GM12892 (cell line): ENCODE results near the gene SMC4. TPM values are rescaled to one million over a fixed set of nuclear protein-coding genes. Genes with fewer than 3 reads are reported as not detected.
A peak's percentile ranks its signal among the peaks of the same experiment; 100 is the strongest.
"Not testable (repeated sequence)": the region's sequence is repeated elsewhere in the genome, so short reads cannot be mapped to it uniquely, and the experiment has no call there.

Experiments
- DNase-seq: peaks from one replicate; pipeline ENCODE4 v3.0.0; 2011; ENCODE audit not compliant: insufficient read length
- FAIRE-seq: peaks from 2 replicates; lab custom pipeline; 2011; peaks lifted over from hg19 to GRCh38; lab: Jason Lieb, UNC
- POLR2A ChIP-seq: IDR thresholded peaks from 2 replicates; pipeline ENCODE4 v1.6.1; 2011; ENCODE audit warnings: low read depth, low read length, control low read depth
- POLR2AphosphoS5 ChIP-seq: IDR thresholded peaks from 2 replicates; pipeline ENCODE4 v1.6.1; 2011; ENCODE audit warnings: low read depth, low read length, control low read depth
- TAF1 ChIP-seq: IDR thresholded peaks from 2 replicates; pipeline ENCODE4 v1.6.1; 2011; ENCODE audit warnings: low read depth, mild to moderate bottlenecking, control low read depth, low read length, borderline replicate concordance
- polyA plus RNA-seq: library from polyadenylated mRNA; unstranded; fragments of >200 nt; gene quantifications from one replicate; pipeline ENCODE4 v1.2.1, GENCODE V29; 2012; ENCODE audit warnings: missing spikeins, inconsistent platforms; ENCODE audit not compliant: missing spikeins

SMC4 gene
- 115 TPM for polyA plus RNA-seq

DNA sequence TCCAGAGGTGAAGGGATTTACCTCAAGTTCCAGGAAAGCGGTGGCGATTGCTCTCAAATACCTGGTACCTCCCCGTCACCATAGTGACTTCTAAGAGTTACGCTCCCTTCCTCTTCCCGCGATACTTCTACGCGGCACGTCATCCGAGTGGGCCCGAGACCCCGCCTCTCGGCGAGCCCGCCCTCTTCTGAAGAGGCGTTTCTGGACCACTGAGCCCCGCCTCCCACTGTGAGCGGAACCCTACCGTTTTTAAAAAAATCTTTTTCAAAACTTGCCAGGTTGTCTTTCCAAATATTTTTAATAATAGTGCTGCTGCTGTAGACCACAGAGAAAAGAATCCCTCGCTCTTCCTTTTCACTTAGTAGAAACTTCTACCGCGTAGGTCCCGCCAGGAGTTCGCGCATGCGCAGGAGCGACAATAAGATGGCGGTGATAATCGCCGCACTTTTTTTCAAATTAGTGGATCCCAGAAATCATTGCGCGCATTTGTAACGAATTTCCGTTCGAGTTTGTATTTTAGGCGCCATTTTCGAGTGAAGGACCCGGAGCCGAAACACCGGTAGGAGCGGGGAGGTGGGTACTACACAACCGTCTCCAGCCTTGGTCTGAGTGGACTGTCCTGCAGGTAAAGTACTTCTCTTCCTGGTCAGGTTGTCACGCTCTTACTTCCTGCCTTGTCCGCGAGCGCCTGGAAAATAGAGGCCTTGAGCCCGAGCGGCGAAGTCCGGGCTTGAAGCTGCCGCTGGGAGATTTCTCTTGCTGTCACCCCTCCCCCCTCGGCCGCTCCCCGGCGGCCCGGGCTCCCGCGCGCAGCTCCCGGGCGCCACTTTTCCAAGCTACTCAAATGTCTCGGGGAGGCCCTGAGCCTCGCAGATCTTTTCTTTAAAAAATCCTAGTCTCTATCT is at the start of gene SMC4, which contains the start of gene IFT80:
Gene SMC4 (plus strand): TSS at position 526 of the 905 bp plus-strand sequence. CDS start 1,177 bp downstream, outside the sequence.
Gene IFT80 (minus strand): TSS at position 101 of the 905 bp plus-strand sequence. CDS start 14,625 bp downstream, outside the sequence.
- FAIRE-seq: peak; percentile 95
- peak; percentile 83 for TF ChIP-seq POLR2AphosphoS5
- TF ChIP-seq TAF1: peak; percentile 36; the same call in 1 of the 2 replicates
- TF ChIP-seq POLR2A: peak; percentile 86
- peak; percentile 62 for DNase-seq

DNA sequence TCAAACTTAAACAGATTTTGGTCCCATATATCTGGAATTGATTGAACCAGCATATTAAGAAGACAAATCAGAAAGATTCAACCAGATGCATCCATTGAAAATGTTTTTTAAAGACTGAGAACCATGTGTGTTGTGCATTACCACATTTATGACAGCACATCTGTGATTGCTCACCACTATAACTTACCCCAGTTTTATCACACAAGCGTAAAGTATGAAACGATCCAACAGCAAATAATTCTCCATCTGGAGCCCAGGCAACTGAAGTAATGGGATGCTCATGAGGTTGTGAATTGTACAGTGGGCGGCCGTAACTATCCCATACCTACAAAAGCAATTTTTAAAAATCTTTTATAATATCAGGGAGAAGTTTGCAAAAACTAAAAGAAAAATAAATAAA is 43.6 kb upstream of the SMC4 start:
- TF ChIP-seq POLR2A: no peak
- no peak for TF ChIP-seq POLR2AphosphoS5
- no peak for TF ChIP-seq TAF1
- FAIRE-seq (no peak), DNase-seq (no peak)

DNA sequence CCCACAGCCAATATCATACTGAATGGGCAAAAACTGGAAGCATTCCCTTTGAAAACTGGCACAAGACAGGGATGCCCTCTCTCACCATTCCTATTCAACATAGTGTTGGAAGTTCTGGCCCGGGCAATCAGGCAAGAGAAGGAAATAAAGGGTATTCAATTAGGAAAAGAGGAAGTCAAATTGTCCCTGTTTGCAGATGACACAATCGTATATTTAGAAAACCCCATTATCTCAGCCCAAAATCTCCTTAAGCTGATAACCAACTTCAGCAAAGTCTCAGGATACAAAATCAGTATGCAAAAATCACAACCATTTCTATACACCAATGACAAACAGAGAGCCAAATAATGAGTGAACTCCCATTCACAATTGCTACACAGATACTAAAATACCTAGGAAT is 36.6 kb upstream of the SMC4 start:
- not testable (repeated sequence) for FAIRE-seq, DNase-seq

DNA sequence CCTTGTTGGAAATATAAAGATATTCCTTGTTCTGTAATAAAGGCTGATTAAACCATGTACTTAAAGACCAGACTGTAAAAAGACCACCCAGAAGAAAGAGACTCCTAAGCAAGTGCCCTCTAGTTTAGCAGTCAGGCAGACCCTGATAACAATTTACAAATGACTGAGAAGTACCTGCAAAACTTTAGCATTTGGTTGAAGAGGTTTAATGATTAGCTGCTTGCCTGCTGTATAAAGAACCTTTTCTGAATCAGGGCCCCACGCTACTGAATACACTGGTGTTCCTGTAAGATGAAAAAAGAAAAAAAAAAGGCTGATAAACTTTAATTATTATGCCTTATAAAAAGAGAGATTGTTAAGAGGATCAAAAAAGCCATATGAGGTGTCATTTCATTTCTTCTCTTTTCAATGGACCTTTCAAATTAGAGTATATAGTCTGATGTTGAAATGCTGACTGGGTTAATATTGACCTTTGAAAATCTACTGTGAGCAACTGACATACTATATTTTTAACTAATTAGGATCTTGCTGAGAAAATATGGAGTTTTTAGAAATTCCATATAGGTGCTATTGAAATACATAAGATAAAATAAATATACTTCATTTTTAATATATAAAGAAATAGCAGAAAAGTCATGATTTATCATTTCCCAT is 33.5 kb upstream of the SMC4 start:
- FAIRE-seq: no peak
- DNase-seq: no peak
- TF ChIP-seq POLR2A: no peak
- no peak for TF ChIP-seq TAF1
- no peak for TF ChIP-seq POLR2AphosphoS5

DNA sequence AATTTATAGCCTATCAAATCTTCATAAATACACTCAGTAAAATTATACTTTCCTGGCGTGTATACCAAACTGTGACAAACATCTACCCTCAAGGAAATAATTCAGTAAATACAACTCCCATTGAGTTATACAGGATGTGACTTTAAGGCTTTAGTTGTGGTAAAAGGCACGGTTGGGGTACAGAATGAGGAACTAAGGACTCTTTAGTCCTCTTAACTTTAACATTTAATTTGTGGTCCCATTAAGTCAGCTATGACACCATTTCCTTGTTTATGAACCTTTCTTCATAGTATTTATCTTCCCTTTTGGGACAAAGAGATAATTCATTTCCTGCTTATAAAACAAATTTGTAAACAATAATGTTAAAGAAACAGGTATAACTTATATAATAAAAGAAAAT is 30.6 kb upstream of the SMC4 start:
- FAIRE-seq: no peak
- no peak for DNase-seq

DNA sequence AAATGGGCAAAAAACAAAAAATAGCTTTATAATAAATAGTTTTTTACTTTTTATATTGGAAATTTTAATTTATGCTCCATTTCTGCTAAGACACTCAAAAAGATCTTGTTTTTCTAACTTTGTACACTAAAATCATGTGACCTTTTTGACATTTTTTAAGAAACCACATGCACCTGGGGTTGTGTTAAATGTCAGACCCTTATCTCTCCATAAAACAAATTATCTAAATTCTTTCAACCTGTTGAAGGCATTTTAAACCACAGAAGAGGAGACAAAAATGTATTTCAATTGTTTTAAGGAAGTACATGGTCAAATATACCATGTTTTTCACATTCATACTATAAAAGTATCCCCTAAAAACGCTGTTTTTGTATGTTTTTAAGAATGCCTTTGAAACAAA is 29.7 kb upstream of the SMC4 start:
- FAIRE-seq (no peak), DNase-seq (no peak)
- TF ChIP-seq POLR2AphosphoS5 (no peak), POLR2A (no peak)

More for the DNA sequence above, 30.6 kb upstream of the SMC4 start:
- TF ChIP-seq POLR2A (no peak), TAF1 (no peak), POLR2AphosphoS5 (no peak)

DNA sequence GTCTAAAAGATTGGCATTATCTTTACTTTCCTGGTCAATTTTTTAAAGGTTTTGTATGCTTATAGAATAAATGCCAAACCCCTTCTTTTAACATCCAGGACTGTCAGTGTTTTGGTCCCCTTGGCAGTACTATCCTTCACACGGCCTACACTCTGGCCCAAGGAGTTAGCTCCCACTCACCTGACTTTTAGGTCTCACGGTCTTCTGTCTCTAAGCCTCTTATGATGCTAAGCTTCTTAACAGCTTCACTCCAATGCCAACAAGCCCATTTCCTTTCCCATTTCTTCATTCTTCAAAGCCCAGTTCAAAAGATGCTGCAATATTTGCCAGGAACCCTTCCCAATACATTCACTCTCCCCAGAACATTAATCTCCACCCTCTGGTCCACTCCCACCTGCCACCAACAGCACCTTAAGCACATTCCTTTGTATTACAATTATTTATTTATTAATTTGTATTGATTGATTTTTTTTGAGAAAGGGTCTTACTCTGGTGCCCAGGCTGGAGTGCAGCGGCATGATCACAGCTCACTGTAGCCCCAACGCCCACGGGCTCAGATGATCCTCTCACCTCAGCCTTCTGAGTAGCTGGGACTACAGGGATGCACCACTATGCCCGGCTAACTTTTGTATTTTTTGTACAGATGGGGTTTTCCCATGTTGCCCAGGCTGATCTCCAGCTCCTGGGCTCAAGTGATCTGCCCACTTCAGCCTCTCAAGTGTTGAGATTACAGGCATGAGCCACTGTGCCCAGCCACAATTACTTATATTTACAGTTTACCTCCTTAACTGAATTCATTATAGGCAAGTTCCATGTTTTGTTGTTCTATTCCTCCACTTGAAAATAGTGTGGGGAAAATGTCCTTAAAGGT is 28.2 kb upstream of the SMC4 start:
- FAIRE-seq (no peak), DNase-seq (no peak)
- TF ChIP-seq POLR2A (no peak), TAF1 (no peak), POLR2AphosphoS5 (no peak)

DNA sequence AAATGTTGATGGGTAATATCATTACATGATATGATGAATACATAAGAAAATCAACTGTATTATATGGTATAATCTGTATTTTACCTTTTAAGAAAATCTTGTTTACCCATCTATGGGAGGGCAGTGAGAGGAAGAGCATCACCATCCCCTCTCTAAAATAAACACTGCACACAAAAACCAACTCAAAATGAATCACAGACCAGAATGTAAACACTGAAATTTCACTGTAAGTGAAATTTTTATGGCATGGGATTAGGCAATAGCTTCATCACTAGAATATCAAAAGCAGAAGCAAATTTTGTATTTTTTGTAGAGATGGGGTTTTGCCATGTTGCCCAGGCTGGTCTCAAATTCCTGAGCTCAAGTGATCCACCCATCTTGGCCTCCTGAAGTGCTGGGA is 26.7 kb upstream of the SMC4 start:
- DNase-seq (no peak), FAIRE-seq (no peak)
- TF ChIP-seq POLR2A: no peak
- no peak for TF ChIP-seq POLR2AphosphoS5
- TF ChIP-seq TAF1: no peak

DNA sequence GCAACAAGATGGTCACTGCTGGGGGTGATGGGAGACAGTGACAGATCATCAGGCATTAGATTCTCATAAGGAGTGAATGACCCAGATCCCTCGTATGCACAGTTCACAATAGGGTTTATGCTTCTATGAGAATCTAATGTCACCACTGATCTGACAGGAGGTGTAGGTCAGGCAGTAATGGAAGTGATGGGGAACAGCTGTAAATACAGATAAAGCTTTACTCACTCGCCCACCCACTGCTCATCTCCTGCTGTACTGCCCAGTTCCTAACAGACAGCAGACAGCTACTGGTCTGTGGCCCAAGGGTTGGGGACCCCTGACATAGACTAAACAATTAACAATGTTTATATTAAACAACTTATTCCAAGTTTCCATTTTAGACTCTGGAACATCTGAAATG is 25.8 kb upstream of the SMC4 start:
- DNase-seq: no peak
- no peak for FAIRE-seq
- no peak for TF ChIP-seq TAF1
- TF ChIP-seq POLR2AphosphoS5: no peak
- TF ChIP-seq POLR2A: no peak

DNA sequence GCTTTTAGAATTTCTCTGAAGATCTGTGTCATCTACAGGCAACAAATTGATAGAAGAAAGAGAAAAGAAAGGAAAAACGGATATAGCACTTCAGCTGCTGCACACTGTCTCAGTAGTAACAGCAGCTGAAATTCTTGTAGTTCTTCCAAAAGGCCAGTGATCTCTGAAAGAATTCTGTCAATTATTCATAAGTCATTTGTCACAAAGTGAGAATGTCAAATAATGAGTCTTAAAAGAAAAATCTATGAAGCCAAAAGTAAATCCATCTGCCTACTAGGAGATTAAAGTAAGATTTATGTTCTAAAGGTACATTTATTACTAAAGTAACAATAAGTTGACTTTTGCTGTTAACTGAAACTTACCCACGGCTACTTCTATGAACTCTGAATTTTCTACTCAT is 25.0 kb upstream of the SMC4 start:
- no peak for DNase-seq
- TF ChIP-seq POLR2A: no peak
- no peak for TF ChIP-seq TAF1
- no peak for TF ChIP-seq POLR2AphosphoS5
- FAIRE-seq: no peak

DNA sequence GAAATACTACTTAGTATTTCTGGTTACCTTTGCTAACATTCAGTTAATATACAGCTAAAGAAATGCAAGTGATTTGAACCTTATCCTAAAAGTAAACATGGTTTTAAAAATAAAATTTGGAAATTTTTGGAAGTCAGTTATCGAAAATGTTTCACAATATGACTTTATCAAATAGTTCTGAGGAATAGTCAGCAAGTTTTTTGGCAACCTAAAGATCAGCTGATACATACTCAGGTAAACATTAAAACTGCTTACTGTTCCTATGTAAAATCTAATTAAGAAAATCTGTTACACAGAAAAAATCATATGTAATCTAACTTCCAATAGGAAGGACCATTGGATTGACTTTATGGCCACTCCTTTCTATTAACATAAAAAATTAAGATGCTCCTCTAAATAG is 24.5 kb upstream of the SMC4 start:
- DNase-seq (no peak), FAIRE-seq (no peak)
- TF ChIP-seq POLR2AphosphoS5 (no peak), TAF1 (no peak), POLR2A (no peak)
